HG02623 (cell line): ENCODE measurements around the gene KCNQ1.

Source experiments
- ATAC-seq: cut with Tn5 transposase; IDR thresholded peaks from one replicate; pipeline ENCODE4 v1.9.1; 2021; ENCODE audit warnings: moderate library complexity; ENCODE audit not compliant: unreplicated experiment

KCNQ1 gene

DNA sequence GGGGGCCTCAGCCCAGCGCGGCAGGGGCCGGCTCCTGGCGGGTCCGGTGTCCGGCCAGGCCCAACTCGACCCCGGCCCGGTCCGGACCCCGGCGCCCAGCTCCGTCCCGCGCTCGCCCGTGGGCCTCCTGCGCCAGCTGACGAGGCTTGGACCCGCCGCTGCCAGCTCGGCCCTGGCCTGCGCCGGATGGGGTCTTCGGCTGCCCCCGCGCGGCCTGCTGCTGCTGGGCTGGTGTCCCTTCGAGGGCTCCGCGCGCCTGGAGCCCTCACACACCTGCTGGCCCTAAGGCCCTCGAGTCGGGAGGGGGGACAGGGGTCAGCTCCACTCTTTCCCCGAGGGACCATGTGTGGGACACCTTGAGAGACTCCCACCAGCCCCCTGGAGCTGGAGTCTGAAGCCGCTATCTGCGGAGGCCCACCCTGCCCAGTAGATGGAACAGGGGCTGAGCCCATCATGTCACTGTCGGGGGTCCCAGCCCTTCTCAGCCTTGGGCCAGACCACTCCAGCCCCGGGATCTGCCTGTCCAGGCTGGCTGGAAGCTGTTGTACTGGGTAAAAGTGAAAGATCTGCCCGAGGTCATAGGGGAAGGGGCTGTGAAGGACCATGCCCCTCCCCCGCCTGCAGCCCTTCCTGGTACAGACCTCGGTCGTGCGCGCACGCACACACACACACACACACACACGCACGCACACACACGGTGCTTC is 441.5 kb downstream of the KCNQ1 start:
- no peak for ATAC-seq

- no peak for ATAC-seq
Measured at GRCh38 chr11:2886936-2887335, 442.1 kb downstream of the KCNQ1 start.

- ATAC-seq, result no peak
Measured at GRCh38 chr11:2887515-2888195, 442.8 kb downstream of the KCNQ1 start.

GRCh38 chr11:2888266-2888968 is 443.6 kb downstream of the KCNQ1 start:
- no peak for ATAC-seq

- ATAC-seq, result no peak
Measured at GRCh38 chr11:2889362-2890273, 444.8 kb downstream of the KCNQ1 start.

- ATAC-seq, result no peak
Measured at GRCh38 chr11:2890466-2891294, 445.9 kb downstream of the KCNQ1 start.

GRCh38 chr11:2891326-2892214 is 446.8 kb downstream of the KCNQ1 start:
- no peak for ATAC-seq

DNA sequence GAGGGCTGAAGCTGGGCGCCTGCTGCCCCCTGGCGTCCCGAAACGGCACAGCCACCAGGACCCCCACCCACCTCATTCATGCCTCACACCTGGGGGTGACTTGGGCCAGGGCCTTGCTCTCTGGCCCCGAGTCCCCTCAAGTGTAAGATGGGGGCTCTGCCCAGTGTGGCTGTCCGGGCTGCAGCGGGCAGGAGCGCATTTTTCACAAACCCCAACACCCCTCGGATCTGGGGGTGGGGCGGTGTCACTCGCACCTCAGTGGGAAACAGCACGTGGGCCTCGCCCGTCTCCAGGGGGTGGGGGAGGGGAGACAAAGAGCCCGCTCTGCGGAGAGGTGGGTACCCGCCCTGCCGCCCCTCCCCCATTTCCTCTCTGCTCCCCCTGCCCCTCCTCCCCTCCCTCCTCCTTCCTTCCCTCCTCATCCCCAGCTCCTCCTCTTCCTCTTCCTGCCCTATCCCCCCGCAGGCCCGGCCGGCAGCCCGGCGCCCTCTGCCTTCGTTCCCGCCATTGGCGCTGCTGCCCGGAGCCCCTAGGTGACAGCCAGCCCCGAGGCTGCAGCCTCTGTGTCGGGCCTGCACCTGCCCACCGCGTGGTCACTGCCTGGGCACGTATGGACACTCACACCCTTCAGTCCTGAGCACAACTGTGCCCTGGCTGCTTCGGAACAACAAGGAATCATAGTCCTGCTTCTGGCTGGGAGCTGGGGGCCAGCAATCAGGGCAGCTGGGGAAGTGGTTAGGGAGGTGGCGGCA is 447.6 kb downstream of the KCNQ1 start:
- no peak for ATAC-seq

DNA sequence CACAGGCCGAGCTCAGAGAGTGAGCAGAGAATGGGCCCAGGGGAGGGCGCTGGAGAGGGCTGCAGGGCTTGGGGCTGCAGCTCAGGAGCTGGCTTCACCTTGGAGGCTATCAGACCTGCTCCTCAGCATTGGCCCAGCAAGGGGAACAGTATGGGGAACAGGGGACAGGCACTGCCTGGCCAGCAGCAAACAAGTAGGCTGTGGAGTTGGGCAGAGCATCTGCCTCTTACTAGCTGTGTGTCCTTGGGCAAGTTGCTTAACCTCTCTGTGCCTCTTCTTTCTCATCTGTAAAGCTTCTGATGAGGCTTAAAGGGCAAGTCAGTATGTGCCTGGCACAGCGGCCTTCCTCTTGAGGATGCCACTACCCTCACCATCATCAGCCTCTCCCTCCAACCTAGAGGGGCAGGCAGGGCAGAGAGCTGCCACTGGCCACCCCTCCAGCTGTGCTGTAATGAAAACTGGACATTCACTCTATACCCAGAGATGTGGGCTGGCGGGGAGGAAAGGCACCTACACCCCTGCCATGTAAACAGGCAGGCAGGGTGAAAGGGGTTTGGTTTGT is 448.2 kb downstream of the KCNQ1 start:
- ATAC-seq, result no peak

- no peak for ATAC-seq
Measured at GRCh38 chr11:2893935-2894334, 449.1 kb downstream of the KCNQ1 start.

- no peak for ATAC-seq
Measured at GRCh38 chr11:2896047-2896446, 451.2 kb downstream of the KCNQ1 start.

GRCh38 chr11:2897048-2897447 is 452.2 kb downstream of the KCNQ1 start:
- no peak for ATAC-seq

DNA sequence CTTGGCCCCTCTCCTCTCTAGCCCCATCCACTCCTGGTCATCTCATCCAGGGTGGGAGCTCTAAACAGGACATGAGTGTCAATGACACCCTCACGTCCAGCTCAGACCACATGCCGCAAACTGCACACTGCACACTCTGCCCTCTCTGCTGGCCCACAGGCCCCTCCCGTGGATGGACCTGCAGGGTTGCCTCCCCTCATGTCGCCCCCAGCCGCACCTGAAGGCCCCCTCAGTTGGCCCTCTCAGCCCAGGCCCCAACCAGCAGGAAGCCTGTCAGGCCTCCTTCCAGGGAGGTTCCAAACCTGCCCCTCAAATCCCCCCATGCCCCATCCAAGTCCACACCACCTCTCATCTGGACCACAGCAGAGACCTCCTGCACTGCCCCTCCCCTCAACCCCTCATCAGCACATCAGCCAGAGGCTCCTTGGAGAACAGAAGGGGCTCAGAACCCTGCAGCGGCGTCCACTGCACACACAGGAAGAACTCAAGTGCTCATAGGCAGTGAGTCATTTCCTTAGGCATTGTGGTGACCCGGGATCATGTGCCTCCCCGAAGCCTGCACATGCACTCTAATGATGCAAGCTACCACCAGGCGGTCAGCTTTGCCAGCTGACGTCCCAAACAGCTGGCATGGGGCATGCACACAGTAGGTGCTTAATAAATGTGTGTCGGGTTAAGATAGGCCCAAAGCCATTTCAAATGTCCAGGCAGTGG is 453.7 kb downstream of the KCNQ1 start:
- ATAC-seq, result no peak
